ENCODE data around the gene FXR2.

GRCh38 chr17:7553356-7553755 lies 61.3 kb downstream of the FXR2 start:
- TF ChIP-seq CTCF (IDR thresholded peaks at IDR 0.05) (no peak), POLR2A (IDR thresholded peaks at IDR 0.05) (no peak)

All from lower leg skin (tissue), 3 donors.